Activated naive CD4-positive, alpha-beta T cell treated with anti-CD3 and anti-CD28 coated beads, Interleukin-2, amount 10 ng/mL, durations not matched to agents 5 hours and 36 hours (primary cell): ENCODE measurements around the gene OR52I2. TPM values are rescaled to one million over a fixed set of nuclear protein-coding genes. Genes with fewer than 3 reads are reported as not detected.

Experiments
- total RNA-seq, 2 experiments: library from RNA; stranded (reverse); gene quantifications; one replicate each; pipeline ENCODE4 v1.2.3, GENCODE V29; 2021

The OR52I2 gene
- total RNA-seq = not detected

DNA sequence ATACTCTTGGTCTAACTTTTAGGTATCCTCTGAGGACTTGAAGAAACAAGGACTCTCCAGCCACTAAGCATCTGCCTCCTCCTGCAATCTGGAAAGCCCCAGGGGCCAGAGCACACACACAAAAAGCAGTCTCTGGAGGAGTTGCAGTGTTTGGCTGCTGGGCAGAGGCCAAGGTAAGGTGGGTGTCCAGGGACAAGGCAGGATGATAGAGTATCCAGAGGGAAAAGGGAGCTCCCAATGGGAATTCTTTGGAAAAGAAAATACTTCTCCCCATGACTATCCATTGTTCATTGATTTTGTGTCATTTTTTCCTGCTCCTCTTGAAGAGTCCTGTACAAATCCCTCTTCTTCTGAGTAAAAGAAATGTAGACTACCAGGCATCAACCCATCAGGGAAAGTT is at the start of gene OR52I2:
Gene OR52I2, plus strand, starts transcription at position 301 of the 400 bp plus-strand sequence.

DNA sequence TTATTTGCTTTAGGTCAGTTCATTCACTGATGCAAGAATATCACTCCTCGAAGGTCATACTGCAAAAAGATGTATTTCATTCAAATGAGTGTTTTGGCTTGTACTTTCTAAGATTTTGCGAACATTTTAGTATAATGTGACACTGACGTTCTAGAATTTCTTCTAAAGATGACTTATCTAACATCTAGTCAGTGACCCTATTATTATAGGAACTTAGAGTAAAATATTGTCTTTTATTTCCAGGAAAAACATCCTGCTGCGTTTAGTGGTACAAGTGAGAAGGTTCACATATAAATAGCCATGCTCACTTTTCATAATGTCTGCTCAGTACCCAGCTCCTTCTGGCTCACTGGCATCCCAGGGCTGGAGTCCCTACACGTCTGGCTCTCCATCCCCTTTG is 36.7 kb upstream of the OR52I2 start, which contains the start of gene OR52M1:
Gene OR52M1, plus strand, starts transcription at position 301 of the 400 bp plus-strand sequence. Its CDS starts 0 bp downstream, at position 301.

DNA sequence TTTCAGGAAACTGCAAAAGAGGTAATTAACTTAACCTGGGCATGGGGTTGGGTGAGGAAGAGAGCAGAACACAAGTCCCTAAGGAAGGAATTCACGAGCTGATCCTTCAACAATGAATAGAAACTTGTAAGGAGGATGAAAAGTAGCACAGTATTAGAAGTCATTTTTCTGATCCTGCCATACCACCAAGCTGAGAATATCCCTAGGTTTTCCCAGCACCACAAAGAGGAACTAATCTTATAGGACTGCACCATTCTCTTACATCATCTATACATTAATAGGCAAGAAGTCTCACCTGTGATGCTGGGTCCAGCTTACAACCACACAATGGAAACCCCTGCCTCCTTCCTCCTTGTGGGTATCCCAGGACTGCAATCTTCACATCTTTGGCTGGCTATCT is 12.2 kb downstream of the OR52I2 start, which contains the start of gene OR52I1:
Gene OR52I1, plus strand, starts transcription at position 301 of the 400 bp plus-strand sequence. Its CDS starts 0 bp downstream, at position 301.

GRCh38 chr11:4607781-4608666 is 26.5 kb downstream of the OR52I2 start, which contains the start of gene TRIM68:
TRIM68 (minus strand) TSS chr11:4608231; CDS start chr11:4605504, 2,727 bp downstream.

GRCh38 chr11:4636962-4637661 is 55.6 kb downstream of the OR52I2 start, which contains the start of gene OR51D1:
OR51D1 (plus strand) TSS chr11:4637477; CDS start chr11:4639791, 2,314 bp downstream.

Other genes with a start within 250 kb of the OR52I2 start
- gene OR52B4, start 213.4 kb upstream of the OR52I2 start, total RNA-seq = not detected
- gene TRIM21, start 188.0 kb upstream of the OR52I2 start, total RNA-seq = 10 to 100 TPM; 50.7 to 51.9 TPM
- not detected for gene OR52K2, start 132.4 kb upstream of the OR52I2 start, total RNA-seq
- gene OR52K1, start 99.1 kb upstream of the OR52I2 start, total RNA-seq = not detected
- not detected for gene OR52M1, start 36.6 kb upstream of the OR52I2 start, total RNA-seq
- not detected for gene OR52I1, start 12.3 kb downstream of the OR52I2 start, total RNA-seq
- gene TRIM68, start 26.5 kb downstream of the OR52I2 start, total RNA-seq = 10 to 100 TPM; 11.6 to 14.0 TPM
- gene OR51D1, start 55.7 kb downstream of the OR52I2 start, total RNA-seq = not detected
- not detected for gene OR51E1, start 62.2 kb downstream of the OR52I2 start, total RNA-seq
- not detected for gene OR51E2, start 116.1 kb downstream of the OR52I2 start, total RNA-seq
- not detected for gene MMP26, start 123.0 kb downstream of the OR52I2 start, total RNA-seq
- gene OR51F1, start 188.2 kb downstream of the OR52I2 start, total RNA-seq = not detected
- gene OR52R1, start 222.6 kb downstream of the OR52I2 start, total RNA-seq = not detected
- gene OR51F2, start 239.6 kb downstream of the OR52I2 start, total RNA-seq = not detected